NCI-H1436 treated with DMSO at 0.1 percent for 48 hours (cell line): Measurements from ENCODE around the gene LIMS2.

Experiments used
- DNase-seq: peaks from one replicate; lab custom pipeline; 2025; lab: John Stamatoyannopoulos, UW

The LIMS2 gene, protein sequence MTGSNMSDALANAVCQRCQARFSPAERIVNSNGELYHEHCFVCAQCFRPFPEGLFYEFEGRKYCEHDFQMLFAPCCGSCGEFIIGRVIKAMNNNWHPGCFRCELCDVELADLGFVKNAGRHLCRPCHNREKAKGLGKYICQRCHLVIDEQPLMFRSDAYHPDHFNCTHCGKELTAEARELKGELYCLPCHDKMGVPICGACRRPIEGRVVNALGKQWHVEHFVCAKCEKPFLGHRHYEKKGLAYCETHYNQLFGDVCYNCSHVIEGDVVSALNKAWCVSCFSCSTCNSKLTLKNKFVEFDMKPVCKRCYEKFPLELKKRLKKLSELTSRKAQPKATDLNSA

GRCh38 chr2:127675331-127676261 is at the start of gene LIMS2:
Gene LIMS2 (minus strand): TSS chr2:127675530. CDS start chr2:127675024, 506 bp downstream.
- DNase-seq, result no peak

- DNase-seq, result no peak
Observed at GRCh38 chr2:127722807-127723206, 47.5 kb upstream of the LIMS2 start.

DNA sequence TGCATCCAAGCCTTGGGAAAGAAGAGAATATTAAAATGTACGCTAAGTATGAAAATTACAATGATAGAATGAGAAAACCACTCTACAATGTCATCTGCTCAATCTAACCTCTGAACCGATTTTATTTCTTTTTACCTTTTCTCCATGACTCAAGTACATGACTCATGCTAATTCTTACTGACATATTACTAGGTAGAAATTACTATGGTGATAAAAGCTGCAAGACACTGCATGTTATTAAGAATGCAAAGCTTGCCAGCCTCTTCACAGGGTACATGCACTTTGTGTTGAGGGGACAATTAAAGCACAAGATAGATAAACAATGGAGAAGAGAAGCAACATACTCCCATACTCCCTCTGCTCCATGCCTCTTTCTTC is 46.6 kb upstream of the LIMS2 start:
- DNase-seq, result no peak

DNA sequence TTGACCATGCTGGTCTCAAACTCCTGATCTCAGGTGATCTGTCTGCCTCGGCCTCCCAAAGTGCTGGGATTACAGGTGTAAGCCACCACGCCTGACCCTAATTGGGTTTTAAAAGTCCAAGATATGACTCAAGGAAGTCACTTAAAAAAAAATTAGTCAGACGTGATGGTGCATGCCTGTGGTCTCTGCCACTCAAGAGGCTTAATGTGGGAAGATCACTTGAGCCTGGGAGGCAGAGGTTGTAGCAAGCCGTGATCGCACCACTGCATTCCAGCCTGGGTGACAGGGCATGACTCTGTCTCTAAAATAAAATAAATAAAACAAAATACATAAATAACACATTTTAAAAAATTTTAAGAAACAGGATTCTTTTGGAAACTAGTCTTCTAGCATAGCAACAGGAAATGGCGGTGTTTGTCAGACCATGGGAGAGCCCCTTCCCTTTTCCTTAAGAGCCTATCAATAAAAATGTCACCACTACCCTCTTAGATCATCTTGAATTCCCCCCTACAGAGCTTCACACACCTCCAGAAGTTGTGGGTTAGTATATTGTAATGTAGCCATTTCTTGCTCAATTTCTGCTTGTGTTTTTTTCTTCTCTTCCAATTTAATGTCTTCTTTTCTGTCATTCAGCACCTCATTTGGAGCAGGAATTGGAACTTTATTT is 46.1 kb upstream of the LIMS2 start:
- DNase-seq, result no peak

- DNase-seq, result no peak
Observed at GRCh38 chr2:127719301-127720218, 44.2 kb upstream of the LIMS2 start.

GRCh38 chr2:127718271-127718670 is 42.9 kb upstream of the LIMS2 start:
- no peak for DNase-seq

- DNase-seq, result no peak
Observed at GRCh38 chr2:127715778-127716449, 40.6 kb upstream of the LIMS2 start.

- no peak for DNase-seq
Observed at GRCh38 chr2:127713562-127713961, 38.2 kb upstream of the LIMS2 start.

DNA sequence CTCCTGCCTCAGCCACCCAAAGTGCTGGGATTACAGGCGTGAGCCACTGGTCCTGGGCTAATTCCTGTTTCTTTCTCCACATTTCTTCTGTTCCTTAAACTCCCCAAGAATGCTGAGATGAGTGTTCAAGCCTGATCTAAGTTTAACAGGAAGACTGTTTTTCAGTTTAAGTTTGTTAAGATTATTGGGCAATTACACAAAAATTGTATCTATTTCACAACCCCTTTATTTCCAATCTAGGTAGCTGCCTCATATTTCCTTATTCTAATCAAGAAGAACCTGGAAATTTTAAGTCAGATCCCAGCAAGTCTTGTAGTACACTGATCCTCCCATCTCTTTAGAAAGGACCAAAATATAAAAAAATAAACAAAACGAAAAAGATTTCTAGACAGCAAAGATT is 37.7 kb upstream of the LIMS2 start:
- DNase-seq, result no peak

- DNase-seq, result no peak
Observed at GRCh38 chr2:127709336-127709735, 34.0 kb upstream of the LIMS2 start.

DNA sequence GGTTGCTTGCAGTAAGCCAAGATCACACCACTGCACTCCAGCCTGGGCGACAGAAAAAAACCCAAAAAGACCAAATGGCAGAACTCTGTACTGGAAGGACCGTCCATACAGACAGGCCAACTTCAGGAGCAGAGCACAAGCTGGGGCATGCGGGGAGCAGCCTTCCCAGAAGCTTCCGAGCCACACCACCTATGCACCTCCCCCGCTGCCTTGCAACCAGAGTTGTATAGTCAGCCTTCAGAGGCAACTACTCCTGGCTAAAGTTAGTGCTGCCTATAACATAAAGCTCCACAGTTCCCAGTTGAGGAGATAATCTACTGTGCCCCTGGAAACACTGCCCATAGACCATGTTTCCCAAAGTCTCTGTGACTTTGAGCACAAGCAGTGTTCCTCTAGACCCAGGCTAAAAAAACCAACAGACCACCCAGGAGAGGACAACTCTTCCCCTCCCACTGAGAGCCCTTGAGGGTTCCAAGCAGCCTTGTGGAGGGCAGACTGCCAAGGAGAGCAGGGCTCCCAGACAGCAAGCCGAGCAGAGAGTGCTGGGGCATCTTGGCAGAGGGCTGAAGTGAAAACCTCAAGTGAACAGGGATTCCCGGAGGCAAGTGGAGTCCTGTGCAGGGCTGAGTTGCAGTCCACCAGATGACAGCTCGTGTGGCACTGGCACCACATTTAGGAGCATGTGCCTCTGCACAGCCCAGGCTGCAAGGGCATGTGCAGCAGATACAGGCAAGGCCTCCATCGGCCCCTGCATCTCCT is 32.7 kb upstream of the LIMS2 start:
- DNase-seq, result no peak

- no peak for DNase-seq
Observed at GRCh38 chr2:127706215-127706990, 31.1 kb upstream of the LIMS2 start.

DNA sequence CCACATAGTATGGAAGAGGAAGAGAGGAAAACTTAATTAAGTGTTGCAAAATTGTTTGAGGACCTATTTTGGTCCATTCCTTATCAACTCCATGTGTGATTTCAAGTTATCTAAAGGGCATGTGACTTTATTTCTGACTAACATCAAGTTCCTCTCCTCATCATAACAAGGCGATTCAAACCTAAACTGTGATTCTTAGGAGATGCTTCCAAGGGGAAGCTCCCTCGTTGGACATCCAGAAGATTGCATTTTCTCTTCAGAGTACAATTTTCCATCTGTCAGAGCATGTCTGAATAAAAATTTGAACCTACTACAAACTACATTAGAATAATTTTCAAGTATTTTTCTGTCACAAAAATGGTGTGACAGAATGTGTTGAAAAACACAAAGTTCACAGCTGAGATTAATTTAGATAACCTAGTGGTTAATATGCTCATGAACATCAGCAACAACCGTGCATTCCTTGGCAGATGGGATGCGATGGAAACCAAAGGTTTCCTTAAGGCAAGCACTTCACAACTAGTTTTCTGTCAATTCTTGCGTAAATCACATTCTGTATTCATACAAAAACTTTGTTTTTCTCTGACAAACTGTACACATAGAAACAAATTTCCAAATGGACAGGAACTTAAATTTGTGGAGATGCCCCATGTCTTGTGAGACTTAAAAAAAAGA is 30.2 kb upstream of the LIMS2 start:
- no peak for DNase-seq

DNA sequence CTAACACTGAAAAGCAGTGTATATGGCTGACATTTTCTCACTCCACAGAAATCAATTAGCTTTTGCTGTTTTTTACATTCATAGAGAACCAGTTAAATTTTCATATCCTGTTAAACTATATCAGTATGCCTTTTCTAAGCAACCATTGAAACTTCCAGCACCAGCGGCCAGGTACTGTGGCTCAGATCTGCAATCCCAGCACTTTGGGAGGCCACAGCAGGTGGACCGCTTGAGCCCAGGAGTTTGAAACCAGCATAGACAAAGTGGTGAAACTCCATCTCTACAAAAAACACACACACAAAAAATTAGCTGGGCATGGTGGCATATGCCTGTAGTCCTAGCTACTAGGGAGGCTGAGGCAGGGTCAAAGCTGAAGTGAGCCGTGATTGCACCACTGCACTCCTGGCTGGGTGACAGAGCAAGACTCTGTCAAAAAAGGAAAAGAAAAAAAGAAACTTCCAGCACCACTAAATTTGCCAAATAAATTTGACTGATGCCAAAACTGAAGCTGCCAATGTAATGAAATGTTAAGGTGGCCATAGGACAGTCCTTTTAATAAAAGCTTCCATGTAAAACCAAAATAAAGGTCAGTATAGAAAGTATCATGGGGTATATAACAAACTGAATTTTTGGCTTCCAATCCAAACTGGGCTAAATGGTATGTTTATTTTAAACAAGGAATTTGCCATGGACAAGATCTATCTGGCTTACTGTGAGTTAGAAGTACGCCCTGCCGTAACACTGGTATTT is 29.5 kb upstream of the LIMS2 start:
- no peak for DNase-seq

DNA sequence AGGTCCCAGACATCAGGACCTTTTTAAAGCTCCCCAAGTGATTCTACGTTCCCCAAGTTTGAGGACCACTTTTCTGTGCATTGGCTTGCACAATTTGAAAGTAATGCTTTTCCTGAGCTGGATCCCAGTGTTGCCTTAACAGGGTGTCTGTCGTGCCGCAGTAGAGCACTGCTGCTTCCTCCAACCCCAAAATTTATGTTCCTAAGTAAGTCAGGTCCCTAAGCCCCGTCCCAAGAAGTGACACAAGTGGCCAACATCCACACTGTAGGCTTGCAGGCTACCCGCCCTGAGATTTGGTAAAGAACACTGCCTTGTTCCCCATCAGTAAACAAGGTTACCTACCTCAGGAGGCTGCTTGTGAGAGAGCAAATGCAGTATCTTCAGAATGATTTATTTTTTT is 28.0 kb upstream of the LIMS2 start:
- no peak for DNase-seq

GRCh38 chr2:127702395-127703009 is 27.2 kb upstream of the LIMS2 start:
- DNase-seq, result no peak

- no peak for DNase-seq
Observed at GRCh38 chr2:127701651-127702394, 26.5 kb upstream of the LIMS2 start.
